SK-N-MC (cell line): Measurements from ENCODE around the gene SBF2.

Experiments
- EZH2 ChIP-seq: fragments of 200-600 bp; sonication (generic); IDR thresholded peaks from one replicate; pipeline ENCODE4 v1.6.1; 2017; ENCODE audit warnings: antibody characterized with exemption
- POLR2AphosphoS5 ChIP-seq: IDR thresholded peaks from 2 replicates; pipeline ENCODE4 v1.6.1; 2012; ENCODE audit warnings: mild to moderate bottlenecking, low read depth, low read length, borderline replicate concordance

DNA sequence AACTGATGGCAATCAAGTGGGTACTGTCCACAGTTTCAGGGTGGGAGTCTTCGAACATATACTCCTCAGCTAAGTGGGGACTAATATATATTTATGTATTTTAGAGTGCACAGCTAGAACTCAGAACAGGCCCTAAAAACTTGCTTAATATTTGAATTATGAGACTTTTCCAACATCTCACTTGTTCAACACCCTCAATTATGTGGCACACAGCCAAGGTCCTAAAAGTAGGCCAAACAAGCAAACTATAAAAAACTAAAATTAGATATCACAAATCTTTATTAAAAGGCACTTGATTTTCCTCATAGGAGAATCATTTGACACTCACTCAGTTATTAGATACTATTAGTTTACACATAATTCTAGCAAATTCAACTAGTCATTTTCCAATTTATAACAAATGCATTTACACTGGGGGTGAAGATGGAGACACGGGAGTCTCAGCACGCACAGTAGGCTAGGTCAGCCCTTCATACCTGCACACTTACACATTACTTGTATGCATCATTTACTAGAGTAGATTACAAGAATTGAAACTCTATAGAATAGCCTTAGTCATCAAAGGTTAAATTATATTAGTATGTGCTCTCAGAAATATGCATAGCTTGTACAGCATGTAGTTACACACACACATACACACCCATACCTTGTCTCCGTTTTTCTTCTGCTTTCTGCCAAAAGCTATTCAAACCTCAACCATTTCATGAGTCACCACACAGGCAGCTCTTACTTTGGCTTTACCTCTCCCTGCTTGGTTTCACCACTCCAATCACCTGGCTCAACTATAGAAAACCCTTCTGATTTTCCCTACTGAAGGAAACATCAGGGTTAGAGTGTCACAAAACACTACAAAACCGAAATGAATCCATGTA is 171.5 kb downstream of the SBF2 start:
- no peak for TF ChIP-seq POLR2AphosphoS5
- no peak for TF ChIP-seq EZH2
